OCI-LY1 (cell line): ENCODE data around the gene C22orf23.
"Not testable (repeated sequence)": the region's sequence is repeated elsewhere in the genome, so short reads cannot be mapped to it uniquely, and the experiment has no call there.

Experiments
- CTCF ChIP-seq: fragments of 200-600 bp; sonication (generic), shearing (Covaris generic); IDR thresholded peaks from 2 replicates; pipeline ENCODE4 v1.5.1; 2017; ENCODE audit warnings: mild to moderate bottlenecking, antibody characterized with exemption, low read length, moderate library complexity, mixed read lengths
- EZH2 ChIP-seq: fragments of 200-600 bp; sonication (generic), shearing (Covaris generic); IDR thresholded peaks from 2 replicates; pipeline ENCODE4 v1.8.0; 2017; ENCODE audit warnings: borderline replicate concordance, mixed run types, mild to moderate bottlenecking, antibody characterized with exemption, low read length, moderate library complexity, mixed read lengths

DNA sequence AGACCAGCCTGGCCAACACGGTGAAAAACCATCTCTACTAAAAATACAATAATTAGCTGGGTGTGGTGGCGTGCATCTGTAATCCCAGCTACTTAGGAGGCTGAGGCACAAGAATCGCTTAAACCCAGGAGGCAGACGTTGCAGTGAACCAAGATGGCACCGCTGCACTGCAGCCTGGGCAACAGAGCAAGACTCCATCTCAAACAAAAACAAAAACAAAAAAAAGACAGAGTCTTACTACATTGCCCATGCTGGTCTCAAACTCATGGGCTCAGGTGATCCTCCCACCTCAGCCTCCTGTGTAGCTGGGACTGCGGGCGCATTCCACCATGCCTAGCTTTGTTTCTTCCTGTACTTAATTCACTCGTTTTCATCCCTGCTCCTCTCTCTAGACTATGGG is 22.6 kb upstream of the C22orf23 start:
- not testable (repeated sequence) for TF ChIP-seq CTCF, EZH2
